HG03442 (cell line): Measurements from ENCODE around the gene CFAP299.

Experiments
- ATAC-seq: cut with Tn5 transposase; IDR thresholded peaks from one replicate; pipeline ENCODE4 v1.9.1; 2021; ENCODE audit warnings: mild to moderate bottlenecking, moderate library complexity; ENCODE audit not compliant: unreplicated experiment

Gene CFAP299

DNA sequence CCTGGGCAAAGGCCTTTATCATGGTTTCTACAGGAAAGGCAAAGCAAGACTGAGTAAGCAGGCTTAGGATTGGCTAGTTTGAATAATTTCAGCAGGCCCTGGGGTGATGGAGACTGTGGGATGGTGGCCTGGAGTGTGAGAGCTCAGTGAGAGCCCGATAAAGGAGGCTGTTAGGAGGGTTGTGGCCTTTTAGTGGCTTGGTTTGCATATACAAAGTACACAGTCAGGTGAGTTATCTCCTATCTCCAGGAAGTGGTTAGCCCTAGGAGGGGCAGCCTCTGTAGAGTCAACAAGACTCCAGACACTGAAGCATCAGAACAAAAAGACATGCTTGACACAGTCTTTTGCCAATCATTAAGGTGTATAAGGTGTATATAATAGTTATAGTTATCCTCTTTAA lies 157.2 kb downstream of the CFAP299 start:
- ATAC-seq, result peak; percentile 52

DNA sequence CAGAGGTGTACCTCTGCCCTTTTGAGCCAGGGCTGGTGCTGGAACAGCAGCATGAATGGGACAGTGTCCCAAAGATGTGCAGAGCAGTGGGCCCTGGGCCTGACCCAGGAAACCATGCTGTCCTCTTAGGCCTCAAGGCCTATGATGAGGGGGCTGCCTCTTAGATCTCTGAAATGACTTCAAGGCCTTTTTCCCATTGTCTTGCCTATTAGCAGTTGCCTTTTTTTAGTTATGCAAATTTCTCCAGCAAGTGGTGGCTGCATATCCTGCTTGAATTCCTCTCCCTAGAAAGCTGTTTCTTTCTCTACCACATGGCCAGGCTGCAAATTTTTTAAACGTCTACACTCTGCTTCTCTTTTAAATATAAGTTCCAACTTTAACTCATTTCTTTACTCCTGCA lies 160.3 kb downstream of the CFAP299 start:
- no peak for ATAC-seq

DNA sequence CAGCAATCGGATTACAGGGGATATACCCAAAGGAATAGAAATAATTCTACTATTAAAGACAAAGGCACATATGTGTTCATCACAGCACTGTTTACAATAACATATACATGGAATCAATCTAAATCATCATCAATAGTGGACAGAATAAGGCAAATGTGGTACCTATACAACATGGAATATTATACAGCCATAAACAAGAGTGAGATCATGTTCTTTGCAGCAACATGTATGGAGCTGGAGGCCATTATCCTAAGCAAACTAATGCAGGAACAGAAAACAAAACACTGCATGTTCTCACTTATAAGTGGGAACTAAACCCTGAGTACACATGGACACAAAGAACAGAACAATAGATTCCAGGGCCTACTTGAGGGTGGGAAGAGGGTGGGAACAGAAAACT lies 163.2 kb downstream of the CFAP299 start:
- no peak for ATAC-seq

DNA sequence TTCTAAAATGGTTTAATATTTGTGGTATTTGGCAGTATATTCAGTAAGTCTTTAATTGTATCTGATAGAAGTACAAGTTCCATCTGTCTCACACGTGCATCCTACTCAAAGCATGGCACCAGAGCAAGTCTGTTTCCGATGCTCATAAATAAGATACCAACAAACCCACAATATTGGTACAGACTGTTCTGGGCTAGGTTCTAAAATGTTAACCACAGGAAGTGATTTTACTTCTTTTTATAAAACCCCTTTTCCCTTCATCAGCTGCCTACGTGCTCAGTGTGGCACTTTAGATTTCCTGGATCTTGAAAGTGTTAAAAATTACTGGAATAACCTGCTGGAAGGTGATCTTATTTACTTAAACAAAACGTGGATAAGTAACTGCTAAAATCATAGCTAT lies 165.1 kb downstream of the CFAP299 start:
- ATAC-seq, result no peak

DNA sequence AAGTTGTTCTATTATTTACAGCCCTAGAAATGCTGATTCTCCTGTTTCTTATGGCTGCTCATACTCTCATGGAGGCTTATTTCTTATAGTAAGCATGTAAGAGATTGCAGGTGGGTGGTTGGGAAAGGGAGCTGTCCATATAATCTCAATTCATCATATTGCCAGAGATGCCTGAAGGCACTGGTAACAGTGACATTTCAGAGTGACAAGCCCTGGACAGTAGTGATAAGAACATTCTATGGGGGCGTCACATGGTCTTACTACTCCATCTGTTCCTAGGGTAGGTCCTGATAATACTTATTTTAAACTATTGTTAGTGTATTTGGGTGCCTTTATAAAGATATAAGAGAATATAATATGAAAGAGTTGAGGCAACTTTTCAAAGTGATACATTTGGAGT lies 171.5 kb downstream of the CFAP299 start:
- ATAC-seq, result no peak

DNA sequence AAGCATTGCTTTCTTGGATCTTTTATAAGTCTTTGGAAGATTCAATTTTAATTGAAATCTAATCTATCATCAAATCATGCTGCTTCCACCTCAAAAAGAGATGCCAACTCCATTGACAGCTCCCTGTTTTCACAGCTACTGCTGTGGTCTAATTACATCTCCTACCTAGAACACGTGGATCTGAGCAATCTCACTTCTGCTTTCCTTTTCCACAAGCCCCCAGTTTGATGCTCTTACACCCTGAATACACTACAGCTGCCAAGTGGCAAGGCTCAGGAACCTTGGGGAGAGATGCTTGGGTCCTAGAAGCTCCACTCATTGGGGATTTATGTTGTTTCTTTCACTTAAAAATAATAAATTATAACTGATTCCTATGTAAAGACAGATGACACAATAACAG lies 172.0 kb downstream of the CFAP299 start:
- ATAC-seq, result peak; percentile 81

DNA sequence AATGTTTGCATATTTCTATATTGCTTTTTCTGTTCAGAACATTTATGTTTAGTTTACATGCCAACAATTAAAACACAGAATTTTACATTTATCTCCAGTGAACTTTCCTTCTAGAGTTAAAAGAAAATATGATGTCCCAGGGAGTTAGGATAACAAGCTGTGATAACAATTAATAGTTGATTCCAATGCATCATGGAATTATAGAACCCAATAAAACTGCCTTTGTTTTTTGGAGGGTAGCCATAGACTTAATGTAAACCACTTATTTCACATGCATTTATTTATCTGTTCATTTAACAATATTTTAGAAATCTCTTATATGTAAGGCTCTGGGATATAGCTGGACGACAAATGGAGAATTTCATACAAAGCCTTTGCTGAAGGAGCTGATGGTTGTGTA lies 180.0 kb downstream of the CFAP299 start:
- ATAC-seq, result no peak

DNA sequence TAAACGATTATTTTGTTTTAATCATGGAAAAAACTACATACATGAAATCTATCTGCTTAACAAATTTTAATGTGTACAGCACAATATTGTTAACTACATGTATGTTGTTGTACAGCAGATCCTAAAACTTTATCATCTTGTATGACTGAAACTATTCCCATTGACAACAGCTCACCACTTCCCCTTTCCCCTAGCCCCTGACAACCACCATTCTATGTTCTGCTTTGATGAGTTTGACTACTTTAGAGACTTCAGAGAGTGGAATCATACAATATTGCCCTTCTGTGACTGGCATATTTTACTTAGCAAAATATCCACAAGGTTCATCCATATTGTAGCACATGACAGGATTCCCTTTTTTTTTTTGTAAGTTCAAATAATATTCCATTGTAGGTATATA lies 185.9 kb downstream of the CFAP299 start:
- peak; percentile 61 for ATAC-seq

DNA sequence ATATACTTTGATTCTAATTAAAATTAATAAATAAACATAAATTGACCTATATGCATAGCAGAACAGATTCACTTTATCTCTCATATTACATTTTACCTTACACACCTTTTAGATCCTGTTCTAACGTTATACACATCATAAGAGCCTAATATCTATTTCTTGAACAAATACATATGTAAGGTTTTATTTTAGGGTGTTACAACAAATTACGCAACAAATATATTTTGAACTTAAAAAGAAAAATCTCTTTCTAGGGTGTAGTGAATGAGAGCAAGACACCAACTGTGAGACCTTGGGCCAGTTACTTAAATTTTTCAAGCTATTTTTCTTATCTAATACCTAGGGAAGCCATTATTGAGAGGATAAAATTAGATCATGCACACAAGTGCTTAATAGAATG lies 191.2 kb downstream of the CFAP299 start:
- no peak for ATAC-seq

DNA sequence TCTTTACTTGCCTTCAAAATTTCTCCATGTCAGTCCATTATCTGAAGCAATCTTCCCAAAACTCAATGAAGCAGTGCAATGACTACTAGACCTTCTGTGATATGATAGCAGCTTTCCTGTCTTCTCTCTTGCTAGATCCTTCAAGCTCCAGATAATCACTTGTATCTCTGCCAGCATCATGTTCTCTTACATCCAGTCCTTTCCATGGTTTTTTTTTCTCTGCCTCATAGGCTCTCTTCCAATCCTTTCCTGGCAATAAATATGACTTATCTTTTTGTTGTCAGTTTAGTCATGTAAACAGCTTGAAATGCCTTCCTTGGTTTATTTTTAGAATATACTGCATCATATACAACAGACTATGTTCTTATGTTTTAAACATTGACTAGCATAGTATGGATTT lies 193.5 kb downstream of the CFAP299 start:
- ATAC-seq, result no peak

DNA sequence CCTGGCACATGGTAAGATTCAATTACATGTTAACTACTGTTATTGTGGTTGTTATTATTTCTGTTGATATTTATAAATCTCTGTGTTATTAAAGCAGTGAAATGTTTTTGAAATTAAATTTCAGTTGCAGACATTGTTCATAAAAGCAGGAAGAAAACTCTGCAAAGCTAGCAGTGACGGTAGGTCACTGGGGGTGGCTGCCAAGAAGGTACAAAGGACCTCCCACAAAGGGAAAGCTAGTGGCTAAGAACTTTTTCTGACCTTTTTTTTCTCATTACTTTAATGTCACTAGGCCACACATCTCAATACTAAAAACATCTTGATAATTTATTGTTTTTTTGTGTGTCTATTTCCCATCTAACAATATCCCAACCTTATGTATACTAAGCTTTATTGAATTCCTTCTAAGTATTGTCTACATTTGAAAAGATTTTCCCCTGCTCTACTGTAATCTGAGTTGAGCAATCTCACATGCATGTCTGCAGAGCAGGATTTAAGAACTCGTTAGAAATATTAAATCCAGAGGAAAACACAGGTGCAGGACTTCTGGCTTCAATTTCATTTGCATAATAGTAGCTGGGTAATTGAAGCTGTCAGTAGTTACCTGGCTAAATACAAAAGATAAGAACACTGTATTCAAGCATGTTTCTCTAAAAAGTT lies 197.3 kb downstream of the CFAP299 start:
- no peak for ATAC-seq

DNA sequence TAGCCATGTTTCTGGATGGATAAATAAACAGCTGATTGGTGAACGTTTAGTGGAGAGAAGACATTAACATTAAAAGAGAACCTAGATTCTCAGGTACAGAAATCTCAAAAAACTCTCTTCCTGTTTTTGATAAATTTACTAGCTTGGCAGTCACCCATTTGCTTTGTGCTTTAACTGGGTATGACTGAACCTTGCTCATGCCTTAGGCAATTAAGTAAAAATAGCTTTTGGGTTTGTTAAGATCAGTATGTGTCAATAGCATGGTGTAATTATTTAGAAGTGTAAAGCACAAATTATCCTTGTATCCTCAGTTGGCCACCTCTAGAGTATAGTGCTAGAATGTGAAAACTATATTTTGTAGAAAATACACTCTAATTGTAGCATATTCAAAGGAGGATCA lies 200.0 kb downstream of the CFAP299 start:
- no peak for ATAC-seq

DNA sequence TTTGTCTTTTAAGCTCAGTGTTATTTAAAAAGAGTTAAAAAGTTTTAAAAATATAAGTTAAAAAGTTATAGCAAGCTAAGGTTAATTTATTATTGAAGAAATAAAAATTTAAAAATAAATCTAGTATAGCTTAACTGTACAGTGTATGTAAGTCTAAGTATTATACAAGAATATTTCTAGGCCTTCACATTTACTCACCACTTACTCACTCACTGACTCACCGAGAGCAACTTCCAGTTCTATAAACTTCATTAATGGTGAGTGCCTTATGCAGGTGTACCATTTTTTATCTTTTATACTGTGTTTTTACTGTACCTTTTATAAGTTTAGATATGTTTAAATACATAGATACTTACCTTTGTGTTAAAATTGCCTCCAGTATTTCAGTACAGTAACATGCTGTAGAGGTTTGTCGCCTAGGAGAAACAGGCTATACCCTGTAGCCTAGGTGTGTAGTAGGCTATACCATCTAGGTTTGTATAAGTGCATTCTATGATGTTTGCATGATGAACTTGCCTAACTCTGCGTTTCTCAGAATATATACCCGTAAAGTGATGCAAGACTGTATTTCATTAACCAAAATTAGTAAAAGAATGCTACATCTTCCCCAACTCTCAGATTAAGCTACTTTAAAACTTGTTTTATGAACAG lies 202.9 kb downstream of the CFAP299 start:
- ATAC-seq, result no peak

DNA sequence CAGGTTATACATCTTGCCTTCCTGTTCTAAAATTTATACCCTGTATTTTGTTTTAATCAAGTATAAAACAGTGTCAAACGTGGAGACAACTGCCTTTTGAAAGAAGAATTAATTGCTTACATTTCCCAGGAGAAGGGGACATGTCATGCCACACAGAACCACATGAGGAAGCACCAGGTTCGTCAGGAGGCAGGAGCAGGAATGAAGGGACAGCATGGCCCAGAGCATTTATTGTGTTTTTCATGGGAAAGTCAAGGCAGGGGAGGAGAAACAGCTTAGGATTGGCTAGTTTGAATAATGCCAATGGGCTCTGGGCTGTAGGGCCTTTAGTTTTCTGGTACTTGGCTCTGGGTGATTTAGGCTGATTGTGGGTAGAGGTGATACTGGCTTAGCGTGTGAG lies 203.7 kb downstream of the CFAP299 start:
- ATAC-seq, result no peak

DNA sequence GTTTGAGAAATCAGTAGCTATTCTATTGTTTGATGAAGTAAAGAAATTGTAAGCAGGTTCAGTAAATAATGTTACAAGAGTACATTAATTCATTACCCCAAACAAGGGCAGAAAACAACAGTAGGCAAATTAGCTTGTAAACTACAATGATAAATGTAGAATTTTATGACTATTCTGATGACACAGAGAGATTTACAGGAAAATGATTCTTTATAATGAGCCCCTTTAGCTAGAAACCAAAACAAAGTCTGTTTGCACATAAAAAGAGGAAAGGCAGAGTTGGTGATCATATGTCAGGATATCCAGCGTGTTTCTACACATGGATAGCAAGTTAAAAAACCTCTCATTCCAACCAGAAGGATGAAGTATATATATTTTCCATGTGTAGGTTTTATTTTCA lies 204.8 kb downstream of the CFAP299 start:
- peak; percentile 2 for ATAC-seq

DNA sequence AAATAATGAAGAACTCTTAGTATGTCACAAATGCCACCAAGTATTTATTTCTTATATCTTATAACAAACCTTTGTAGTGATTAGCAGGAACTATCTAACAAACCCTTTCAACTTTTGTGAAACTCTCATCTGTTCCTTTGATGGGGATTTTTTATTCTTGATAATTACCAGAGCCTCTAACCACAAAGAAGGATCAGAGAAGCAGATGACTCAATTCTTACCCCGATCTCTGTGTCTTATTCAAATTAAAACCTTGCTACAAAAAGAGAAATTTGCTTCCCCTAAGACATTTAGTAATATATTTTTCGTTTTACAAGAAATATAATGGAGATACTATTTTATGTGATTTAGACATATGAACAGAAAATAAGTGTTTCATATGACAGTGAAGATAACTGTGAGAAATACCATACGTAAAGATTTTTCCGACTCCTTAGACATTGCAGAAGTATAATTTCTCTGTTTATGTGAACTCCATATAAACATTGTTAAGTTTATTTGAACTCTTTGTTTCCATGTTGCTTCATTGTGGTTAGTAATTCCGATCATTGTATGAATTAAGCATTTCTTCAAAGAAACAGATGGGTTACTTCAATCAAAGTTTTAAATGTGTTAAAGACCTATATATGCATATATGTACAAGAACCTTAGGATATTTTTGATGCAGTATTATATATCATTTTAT lies 205.4 kb downstream of the CFAP299 start:
- ATAC-seq, result peak; percentile 94

DNA sequence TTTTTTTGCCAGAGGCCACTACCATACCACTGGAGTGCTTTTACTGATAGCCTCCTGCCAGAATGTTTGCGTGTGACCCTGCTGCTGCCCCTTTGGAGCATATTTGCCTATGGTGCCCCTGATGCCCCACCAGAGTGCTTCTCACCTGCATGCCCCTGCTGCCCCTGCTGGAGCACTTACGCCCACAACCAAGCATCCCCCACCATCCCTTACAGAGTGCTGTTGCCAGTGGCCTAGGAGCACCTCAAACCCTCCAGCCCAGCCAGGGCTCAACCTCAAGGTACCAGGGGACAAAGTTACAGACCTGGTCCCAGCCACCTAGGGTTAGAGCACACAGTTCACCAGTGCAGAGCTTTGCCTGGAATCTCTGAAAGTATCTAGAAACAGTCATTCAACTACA lies 207.2 kb downstream of the CFAP299 start:
- no peak for ATAC-seq

DNA sequence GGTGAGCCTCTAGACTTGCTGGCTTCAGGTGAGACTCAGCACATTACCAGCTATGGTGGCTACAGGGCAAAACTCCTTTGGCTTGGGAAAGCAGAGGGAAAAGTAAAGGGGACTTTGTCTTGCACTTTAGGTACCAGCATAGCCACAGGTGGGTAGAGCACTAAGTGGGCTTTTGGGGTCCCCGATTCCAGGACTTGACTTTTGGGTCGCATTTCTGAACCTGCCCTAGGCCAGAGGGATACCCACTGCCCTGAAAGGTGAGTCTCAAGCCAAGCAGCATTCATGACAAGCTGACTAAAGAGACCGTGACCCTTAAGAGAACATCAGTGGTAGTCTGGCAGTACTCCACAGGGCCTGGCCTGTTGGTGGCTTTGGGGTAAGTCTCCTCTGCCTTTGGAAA lies 224.8 kb downstream of the CFAP299 start:
- no peak for ATAC-seq

DNA sequence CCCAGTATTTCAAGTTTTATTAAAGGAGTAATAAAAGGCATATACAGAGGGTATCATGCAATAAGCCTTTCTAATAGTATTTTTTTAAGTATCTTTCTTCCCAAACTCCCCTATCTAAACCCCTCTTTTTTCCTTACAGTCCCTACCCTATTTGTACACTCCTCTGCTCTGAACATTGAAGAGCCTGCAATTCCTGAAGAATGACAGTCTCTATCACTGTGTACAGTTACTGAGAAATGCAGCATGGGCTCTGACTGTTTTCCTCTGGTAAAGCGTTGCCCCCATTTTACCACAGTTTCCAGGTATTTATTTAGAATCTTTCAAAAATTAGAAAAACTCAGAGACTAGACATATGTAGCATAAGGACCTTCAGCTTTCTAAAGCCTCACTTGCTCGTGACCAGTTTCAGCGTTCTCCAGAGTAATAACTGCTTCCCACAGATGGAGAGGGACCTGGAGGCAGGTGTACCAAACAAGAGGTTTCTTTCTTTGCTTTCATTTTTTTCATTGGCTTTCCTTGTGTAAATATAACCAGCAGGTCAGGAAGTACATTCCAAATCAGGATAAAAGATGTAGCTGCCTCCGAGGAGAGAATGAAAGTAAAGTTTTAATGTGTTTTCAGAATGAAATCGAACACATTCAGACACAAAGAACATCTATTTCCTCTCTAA lies 230.8 kb downstream of the CFAP299 start:
- ATAC-seq, result no peak

DNA sequence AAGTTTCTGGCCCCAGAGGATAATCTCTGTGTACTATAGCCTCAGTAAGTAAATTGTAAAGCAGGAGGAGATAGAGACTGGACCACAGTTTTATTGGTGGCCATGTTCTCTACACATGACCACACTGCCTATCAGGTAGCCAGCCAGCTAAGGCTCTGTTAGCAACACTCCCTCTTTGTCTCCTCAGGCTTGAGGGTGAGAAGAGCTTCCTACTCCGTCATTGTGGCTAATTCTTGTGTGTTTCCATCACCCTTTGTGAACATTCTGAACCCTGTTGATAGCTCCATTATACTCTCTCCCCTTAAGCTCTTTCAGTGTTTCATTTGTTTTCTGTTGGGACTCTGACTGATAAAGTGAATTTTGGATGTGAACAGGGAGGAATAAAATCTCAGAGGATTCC lies 233.4 kb downstream of the CFAP299 start:
- ATAC-seq, result no peak

DNA sequence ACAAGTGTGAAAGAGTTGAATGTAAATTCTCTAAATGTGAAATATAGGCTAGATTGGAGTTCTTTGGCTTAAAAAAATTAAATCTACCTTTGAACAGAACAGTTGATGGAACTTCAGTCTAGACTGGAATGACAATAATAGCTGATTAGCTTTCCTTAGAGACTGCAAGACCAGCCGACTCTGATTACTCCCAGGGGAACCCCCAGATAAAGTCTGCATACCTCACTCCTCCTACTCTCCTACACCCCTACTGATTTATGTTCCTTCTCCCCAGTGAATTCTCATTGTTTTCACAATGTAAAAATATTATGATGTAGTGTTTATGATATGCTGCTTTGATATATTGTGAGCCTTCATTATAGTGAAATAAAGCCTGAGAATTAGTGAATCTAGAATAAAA lies 241.3 kb downstream of the CFAP299 start:
- no peak for ATAC-seq

DNA sequence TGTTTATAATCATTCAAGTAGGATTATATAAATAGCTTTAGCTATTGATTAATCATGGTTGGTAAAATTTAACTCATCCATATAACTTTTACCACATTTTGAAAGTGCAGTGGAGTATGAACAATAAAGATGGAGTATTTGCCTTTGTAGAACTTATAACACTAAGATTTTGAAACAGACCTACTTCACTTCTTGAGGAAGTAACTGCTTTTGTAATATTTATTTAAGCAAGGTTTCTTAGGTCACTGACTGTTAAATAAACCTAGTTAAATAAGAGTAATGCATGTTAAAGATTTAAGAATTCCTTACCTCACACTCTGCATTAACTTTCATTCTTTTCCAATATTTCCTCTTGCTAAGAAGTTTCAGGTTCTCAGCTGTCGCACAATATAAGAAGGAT lies 242.5 kb downstream of the CFAP299 start:
- no peak for ATAC-seq
